Measurements from ENCODE around the gene MGAT4C. TPM values are rescaled to one million over a fixed set of nuclear protein-coding genes. Genes with fewer than 3 reads are reported as not detected.
"Not testable (repeated sequence)": the region's sequence is repeated elsewhere in the genome, so short reads cannot be mapped to it uniquely, and the experiment has no call there.

MGAT4C gene
- total RNA-seq, 2 donors from 2014 or later: 0.05 to 0.24 TPM

DNA sequence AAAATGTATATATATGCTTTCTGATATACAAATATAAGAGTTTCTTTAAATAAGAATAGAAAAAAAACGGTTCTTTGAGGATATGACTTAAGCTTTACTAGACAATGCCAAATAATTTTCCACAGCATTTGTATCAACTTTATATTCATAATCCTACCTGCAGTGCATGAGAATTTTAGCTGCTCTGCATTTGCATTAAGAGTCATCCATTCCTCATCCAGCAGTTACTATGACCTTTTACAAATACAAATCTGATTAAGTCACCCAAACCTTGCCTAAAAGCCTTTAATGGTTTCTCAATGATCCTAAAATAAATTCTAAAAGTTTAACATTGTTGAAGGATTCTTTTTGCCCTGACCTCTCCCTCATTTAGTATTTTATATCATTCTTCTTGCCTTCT is 116.5 kb downstream of the MGAT4C start:
- TF ChIP-seq, protein P1, sequence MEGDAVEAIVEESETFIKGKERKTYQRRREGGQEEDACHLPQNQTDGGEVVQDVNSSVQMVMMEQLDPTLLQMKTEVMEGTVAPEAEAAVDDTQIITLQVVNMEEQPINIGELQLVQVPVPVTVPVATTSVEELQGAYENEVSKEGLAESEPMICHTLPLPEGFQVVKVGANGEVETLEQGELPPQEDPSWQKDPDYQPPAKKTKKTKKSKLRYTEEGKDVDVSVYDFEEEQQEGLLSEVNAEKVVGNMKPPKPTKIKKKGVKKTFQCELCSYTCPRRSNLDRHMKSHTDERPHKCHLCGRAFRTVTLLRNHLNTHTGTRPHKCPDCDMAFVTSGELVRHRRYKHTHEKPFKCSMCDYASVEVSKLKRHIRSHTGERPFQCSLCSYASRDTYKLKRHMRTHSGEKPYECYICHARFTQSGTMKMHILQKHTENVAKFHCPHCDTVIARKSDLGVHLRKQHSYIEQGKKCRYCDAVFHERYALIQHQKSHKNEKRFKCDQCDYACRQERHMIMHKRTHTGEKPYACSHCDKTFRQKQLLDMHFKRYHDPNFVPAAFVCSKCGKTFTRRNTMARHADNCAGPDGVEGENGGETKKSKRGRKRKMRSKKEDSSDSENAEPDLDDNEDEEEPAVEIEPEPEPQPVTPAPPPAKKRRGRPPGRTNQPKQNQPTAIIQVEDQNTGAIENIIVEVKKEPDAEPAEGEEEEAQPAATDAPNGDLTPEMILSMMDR (IDR thresholded peaks at IDR 0.05): no peak
- H3K27me3 ChIP-seq: no peaks in the 10 kb centered on the region
- no peaks in the 10 kb centered on the region for H3K36me3 ChIP-seq
- no peak overlapping the region for H3K9ac ChIP-seq (ENCODE audit: low read depth in 2 of 2, low read length in 2 of 2)
- no peaks in the 10 kb centered on the region for H3K9me3 ChIP-seq
- no peaks in the 10 kb centered on the region for H3K4me1 ChIP-seq
- DNase-seq: no peak
- intact Hi-C loops (cut with DNase I): no loop called here
- no peak overlapping the region for H3K27ac ChIP-seq
- no peak overlapping the region for H3K4me3 ChIP-seq

DNA sequence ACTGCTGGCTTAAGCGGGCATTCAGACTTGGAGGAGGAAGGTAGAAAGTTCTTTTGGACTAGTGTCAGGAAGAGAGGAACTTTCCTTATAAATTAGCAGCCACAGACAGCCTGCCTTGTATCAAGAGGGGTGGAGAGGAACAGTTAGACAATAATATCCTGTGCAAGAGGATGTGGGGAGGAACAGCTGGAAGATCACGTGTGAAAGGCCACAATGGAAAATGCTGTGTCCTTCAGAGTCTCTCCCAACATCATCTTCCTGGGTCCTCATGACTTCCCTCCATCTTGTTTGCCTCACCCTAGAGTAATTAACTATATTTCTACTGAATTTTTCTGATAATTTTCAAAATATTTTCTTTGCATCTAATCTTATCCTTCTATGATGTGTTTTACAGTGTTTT is 117.4 kb downstream of the MGAT4C start:
- Histone ChIP-seq H3K27me3 (no peaks in the 10 kb centered on the region), H3K9ac (ENCODE audit: low read depth in 2 of 2, low read length in 2 of 2) (no peak overlapping the region), H3K4me3 (no peak overlapping the region), H3K36me3 (no peaks in the 10 kb centered on the region), H3K4me1 (no peaks in the 10 kb centered on the region), H3K27ac (no peak overlapping the region), H3K9me3 (no peaks in the 10 kb centered on the region)
- DNase-seq: no peak
- intact Hi-C loops (cut with DNase I): no loop called here
- TF ChIP-seq, protein P1 (IDR thresholded peaks at IDR 0.05): no peak

DNA sequence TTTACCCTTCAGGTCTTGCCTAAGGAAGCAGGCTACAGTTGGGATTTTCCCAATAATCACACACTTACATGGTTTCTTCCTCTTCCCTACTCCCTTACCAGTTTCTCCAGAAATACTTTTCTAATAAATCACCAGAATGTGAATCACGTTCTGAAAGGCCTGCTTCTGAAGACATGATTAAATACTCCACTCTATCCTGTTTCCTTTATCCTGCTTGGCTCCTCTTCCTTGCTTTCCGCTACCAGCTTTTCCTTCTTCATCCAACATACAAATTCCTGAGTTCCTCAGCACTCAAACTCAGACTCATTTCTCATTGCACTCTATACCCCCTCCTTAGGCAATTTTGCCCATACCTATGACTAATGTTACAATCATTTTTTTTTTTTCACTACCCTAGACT is 118.3 kb downstream of the MGAT4C start:
- Histone ChIP-seq H3K27me3 (no peaks in the 10 kb centered on the region), H3K9me3 (no peaks in the 10 kb centered on the region), H3K4me1 (no peaks in the 10 kb centered on the region), H3K27ac (no peak overlapping the region), H3K9ac (ENCODE audit: low read depth in 2 of 2, low read length in 2 of 2) (no peak overlapping the region), H3K36me3 (no peaks in the 10 kb centered on the region), H3K4me3 (no peak overlapping the region)
- DNase-seq: no peak
- TF ChIP-seq, protein P1 (IDR thresholded peaks at IDR 0.05): no peak
- intact Hi-C loops (cut with DNase I): no loop called here

DNA sequence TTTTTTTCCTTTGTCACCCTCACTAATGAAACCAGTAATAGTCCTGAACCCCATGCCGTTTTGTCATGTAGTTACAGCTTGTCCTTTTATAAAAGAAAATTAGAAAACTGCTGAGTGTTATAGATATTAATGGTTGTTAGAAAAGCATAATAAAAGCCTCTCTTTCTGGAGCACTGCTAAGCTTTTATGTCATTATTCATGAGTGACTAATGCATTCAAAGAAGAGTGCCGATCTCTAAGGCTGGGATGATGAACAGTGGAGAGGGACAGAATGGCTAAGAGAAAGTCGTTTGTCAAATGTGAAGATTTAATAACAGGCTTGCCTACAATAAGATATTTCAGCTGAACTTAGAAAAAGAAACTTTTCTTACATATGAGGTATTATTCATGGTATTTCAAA is 121.6 kb downstream of the MGAT4C start:
- no peaks in the 10 kb centered on the region for H3K27me3 ChIP-seq
- H3K36me3 ChIP-seq: no peaks in the 10 kb centered on the region
- no peaks in the 10 kb centered on the region for H3K4me1 ChIP-seq
- H3K9me3 ChIP-seq: no peaks in the 10 kb centered on the region
- H3K27ac ChIP-seq: no peak overlapping the region
- DNase-seq: no peak
- intact Hi-C loops (cut with DNase I): no loop called here
- H3K9ac ChIP-seq (ENCODE audit: low read depth in 2 of 2, low read length in 2 of 2): no peak overlapping the region
- H3K4me3 ChIP-seq: no peak overlapping the region
- TF ChIP-seq, protein P1 (IDR thresholded peaks at IDR 0.05): no peak

DNA sequence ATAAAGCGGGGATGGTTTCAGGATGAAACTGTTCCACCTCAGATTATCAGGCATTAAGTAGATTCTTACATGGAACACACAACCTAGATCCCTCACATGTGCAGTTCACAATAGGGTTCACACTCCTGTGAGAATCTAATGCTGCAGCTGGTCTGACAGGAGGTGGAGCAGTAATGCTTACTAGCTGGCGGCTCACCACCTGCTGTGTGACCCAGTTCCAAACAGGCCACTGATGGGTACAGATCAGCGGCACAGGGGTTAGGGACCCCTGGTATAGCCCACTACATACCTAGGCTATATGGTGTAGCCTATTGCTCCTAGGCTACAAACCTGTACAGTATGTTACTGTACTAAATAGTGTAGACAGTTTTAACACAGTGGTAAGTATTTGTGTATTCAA is 129.3 kb downstream of the MGAT4C start:
- H3K36me3 ChIP-seq; intact Hi-C loops (cut with DNase I); DNase-seq; H3K27ac ChIP-seq; H3K4me3 ChIP-seq; H3K27me3 ChIP-seq; H3K4me1 ChIP-seq; H3K9ac ChIP-seq (ENCODE audit: low read depth in 2 of 2, low read length in 2 of 2); H3K9me3 ChIP-seq: not testable (repeated sequence)

DNA sequence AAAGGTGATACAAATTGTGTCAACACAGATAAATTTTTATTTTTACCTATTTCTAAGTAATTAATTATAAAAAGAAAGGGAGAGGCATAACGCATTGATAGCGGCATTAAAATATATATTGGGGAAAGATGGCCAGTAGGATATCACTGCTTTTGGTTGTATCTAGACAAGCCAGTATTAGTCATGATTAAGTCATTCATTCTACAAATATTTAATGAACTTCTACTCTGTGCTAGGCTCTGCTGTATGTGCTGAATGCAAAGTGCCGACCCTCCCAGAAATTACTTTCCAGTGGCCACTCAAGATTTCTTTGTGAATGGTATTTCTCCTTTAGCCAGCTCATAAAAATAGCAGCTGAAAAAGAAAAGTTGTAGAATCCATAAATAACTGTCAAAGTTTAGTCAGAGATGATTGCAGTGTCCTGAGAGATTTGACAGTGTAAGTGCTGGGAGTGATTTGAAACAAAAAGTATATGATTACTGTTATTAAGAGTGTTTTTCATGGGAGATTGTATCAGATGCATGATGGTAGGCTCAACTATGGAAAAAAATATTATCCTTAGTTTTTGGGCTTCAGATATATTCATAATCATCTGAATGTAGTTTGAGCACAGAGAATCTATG is 133.2 kb downstream of the MGAT4C start:
- Histone ChIP-seq H3K9me3 (no peaks in the 10 kb centered on the region), H3K27ac (no peak overlapping the region), H3K36me3 (no peaks in the 10 kb centered on the region), H3K4me3 (no peak overlapping the region), H3K4me1 (no peaks in the 10 kb centered on the region), H3K9ac (ENCODE audit: low read depth in 2 of 2, low read length in 2 of 2) (no peak overlapping the region), H3K27me3 (no peaks in the 10 kb centered on the region)
- TF ChIP-seq, protein P1 (IDR thresholded peaks at IDR 0.05): no peak
- DNase-seq: no peak
- intact Hi-C loops (cut with DNase I): no loop called here
